ENCODE measurements around the gene TMEM140.
A peak's percentile ranks its signal among the peaks of the same experiment; 100 is the strongest.
"Not testable (repeated sequence)": the region's sequence is repeated elsewhere in the genome, so short reads cannot be mapped to it uniquely, and the experiment has no call there.

TMEM140 gene

GRCh38 chr7:135147899-135148721 is at the start of gene TMEM140:
TSS of gene TMEM140 (plus strand) at chr7:135148072. CDS start at chr7:135164442, 16,370 bp downstream.
- Mint-ChIP-seq H3K4me1 (ENCODE audit: low read depth) (peaks cover 57% of the 10 kb centered on the region), H3K36me3 (ENCODE audit: low read depth) (peaks cover 33% of the 10 kb centered on the region), H3K9me3 (peaks cover 5% of the 10 kb centered on the region), H3K27me3 (ENCODE audit: low read depth) (no peaks in the 10 kb centered on the region), H3K27ac (peak within 1 kb of the TSS; percentile 92), H3K4me3 (peak within 1 kb of the TSS; percentile 84)

GRCh38 chr7:135098391-135098790 is 49.5 kb upstream of the TMEM140 start:
- no peaks in the 10 kb centered on the region for H3K27me3 Mint-ChIP-seq (ENCODE audit: low read depth)
- no peaks in the 10 kb centered on the region for H3K9me3 Mint-ChIP-seq
- H3K4me1 Mint-ChIP-seq (ENCODE audit: low read depth): no peaks in the 10 kb centered on the region
- no peaks in the 10 kb centered on the region for H3K36me3 Mint-ChIP-seq (ENCODE audit: low read depth)
- H3K4me3 Mint-ChIP-seq: no peak overlapping the region
- no peak overlapping the region for H3K27ac Mint-ChIP-seq

- H3K9me3 Mint-ChIP-seq: peaks cover 2% of the 10 kb centered on the region
Measured at GRCh38 chr7:135100856-135101255, 47.0 kb upstream of the TMEM140 start.

GRCh38 chr7:135102372-135102771 is 45.5 kb upstream of the TMEM140 start:
- Mint-ChIP-seq H3K27ac (no peak overlapping the region), H3K36me3 (ENCODE audit: low read depth) (no peaks in the 10 kb centered on the region), H3K4me3 (no peak overlapping the region), H3K27me3 (ENCODE audit: low read depth) (peaks cover 4% of the 10 kb centered on the region), H3K4me1 (ENCODE audit: low read depth) (no peaks in the 10 kb centered on the region), H3K9me3 (peaks cover 6% of the 10 kb centered on the region)

More at GRCh38 chr7:135100856-135101255, 47.0 kb upstream of the TMEM140 start:
- Mint-ChIP-seq H3K36me3 (ENCODE audit: low read depth) (no peaks in the 10 kb centered on the region), H3K4me1 (ENCODE audit: low read depth) (no peaks in the 10 kb centered on the region), H3K27me3 (ENCODE audit: low read depth) (no peaks in the 10 kb centered on the region), H3K27ac (no peak overlapping the region), H3K4me3 (no peak overlapping the region)

DNA sequence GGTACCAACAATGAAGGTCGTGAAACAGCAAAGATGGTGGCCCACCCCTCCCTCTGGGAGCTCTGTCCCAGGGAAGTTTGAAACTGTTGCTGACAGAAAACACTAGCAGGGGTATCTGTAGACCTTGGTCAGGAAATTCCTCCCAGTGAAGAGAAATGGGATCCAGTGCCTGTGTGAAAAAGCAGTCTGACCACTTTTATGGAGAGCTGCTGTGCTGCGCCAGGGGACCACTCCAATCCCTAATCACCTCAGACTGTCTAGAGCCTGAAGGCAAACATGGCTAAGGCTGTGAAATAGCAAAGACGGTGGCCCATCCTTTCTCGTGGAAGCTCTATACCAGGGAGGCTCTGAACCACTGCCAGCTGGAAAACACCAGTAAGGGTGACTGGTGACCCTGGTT is 38.3 kb upstream of the TMEM140 start:
- no peaks in the 10 kb centered on the region for H3K4me1 Mint-ChIP-seq (ENCODE audit: low read depth)
- H3K4me3 Mint-ChIP-seq: no peak overlapping the region
- H3K27ac Mint-ChIP-seq: no peak overlapping the region
- peaks cover 6% of the 10 kb centered on the region for H3K27me3 Mint-ChIP-seq (ENCODE audit: low read depth)
- H3K36me3 Mint-ChIP-seq (ENCODE audit: low read depth): no peaks in the 10 kb centered on the region
- peaks cover 6% of the 10 kb centered on the region for H3K9me3 Mint-ChIP-seq

- no peak overlapping the region for H3K4me3 Mint-ChIP-seq
- H3K27me3 Mint-ChIP-seq (ENCODE audit: low read depth): peaks cover 6% of the 10 kb centered on the region
- H3K36me3 Mint-ChIP-seq (ENCODE audit: low read depth): no peaks in the 10 kb centered on the region
- H3K9me3 Mint-ChIP-seq: peaks cover 6% of the 10 kb centered on the region
- no peak overlapping the region for H3K27ac Mint-ChIP-seq
- H3K4me1 Mint-ChIP-seq (ENCODE audit: low read depth): no peaks in the 10 kb centered on the region
Measured at GRCh38 chr7:135109976-135110375, 37.9 kb upstream of the TMEM140 start.

DNA sequence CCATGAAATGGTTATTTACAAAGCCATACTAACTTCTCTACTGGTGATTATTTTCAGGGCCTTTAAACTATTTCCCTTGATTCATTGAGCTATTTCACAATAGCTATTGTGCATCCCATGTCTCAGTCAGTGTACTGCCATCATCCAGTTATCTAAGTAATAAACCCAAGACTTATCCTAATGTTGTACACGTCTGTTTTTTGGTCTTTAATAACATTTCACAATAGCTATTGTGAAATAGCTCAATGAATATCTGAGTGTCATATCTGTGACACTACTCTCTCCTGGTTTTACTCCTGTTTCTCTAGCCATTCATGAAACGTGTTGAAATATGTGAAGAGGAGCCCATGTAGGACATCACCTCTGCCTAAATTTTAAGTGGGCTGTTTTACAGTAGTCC is 36.5 kb upstream of the TMEM140 start:
- peaks cover 6% of the 10 kb centered on the region for H3K27me3 Mint-ChIP-seq (ENCODE audit: low read depth)
- H3K27ac Mint-ChIP-seq: no peak overlapping the region
- no peaks in the 10 kb centered on the region for H3K4me1 Mint-ChIP-seq (ENCODE audit: low read depth)
- no peak overlapping the region for H3K4me3 Mint-ChIP-seq
- no peaks in the 10 kb centered on the region for H3K9me3 Mint-ChIP-seq
- H3K36me3 Mint-ChIP-seq (ENCODE audit: low read depth): no peaks in the 10 kb centered on the region

- H3K4me3 Mint-ChIP-seq: no peak overlapping the region
- H3K27ac Mint-ChIP-seq: no peak overlapping the region
- H3K4me1 Mint-ChIP-seq (ENCODE audit: low read depth): no peaks in the 10 kb centered on the region
- H3K36me3 Mint-ChIP-seq (ENCODE audit: low read depth): no peaks in the 10 kb centered on the region
- peaks cover 7% of the 10 kb centered on the region for H3K9me3 Mint-ChIP-seq
- no peaks in the 10 kb centered on the region for H3K27me3 Mint-ChIP-seq (ENCODE audit: low read depth)
Measured at GRCh38 chr7:135114622-135115021, 33.2 kb upstream of the TMEM140 start.

DNA sequence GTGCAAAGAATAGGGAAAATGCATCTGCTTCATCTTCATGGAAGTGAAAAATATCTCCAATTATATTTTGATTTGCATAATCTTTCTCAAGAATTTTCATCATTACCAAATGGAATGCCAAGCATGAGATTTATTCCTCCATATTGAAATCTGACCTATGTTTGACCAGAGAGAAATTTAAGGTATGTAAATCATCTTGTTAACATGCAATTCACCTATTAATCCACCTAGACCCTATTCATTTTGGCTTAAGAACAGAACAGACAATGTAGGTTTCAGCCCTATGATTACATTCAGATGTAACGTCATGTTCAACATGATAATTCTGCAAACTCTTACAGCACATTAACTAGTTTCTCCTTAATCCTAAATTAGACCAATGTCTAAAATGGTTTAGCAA is 30.8 kb upstream of the TMEM140 start:
- no peak overlapping the region for H3K27ac Mint-ChIP-seq
- H3K9me3 Mint-ChIP-seq: peaks cover 16% of the 10 kb centered on the region
- no peaks in the 10 kb centered on the region for H3K36me3 Mint-ChIP-seq (ENCODE audit: low read depth)
- H3K4me1 Mint-ChIP-seq (ENCODE audit: low read depth): no peaks in the 10 kb centered on the region
- H3K27me3 Mint-ChIP-seq (ENCODE audit: low read depth): no peaks in the 10 kb centered on the region
- no peak overlapping the region for H3K4me3 Mint-ChIP-seq

DNA sequence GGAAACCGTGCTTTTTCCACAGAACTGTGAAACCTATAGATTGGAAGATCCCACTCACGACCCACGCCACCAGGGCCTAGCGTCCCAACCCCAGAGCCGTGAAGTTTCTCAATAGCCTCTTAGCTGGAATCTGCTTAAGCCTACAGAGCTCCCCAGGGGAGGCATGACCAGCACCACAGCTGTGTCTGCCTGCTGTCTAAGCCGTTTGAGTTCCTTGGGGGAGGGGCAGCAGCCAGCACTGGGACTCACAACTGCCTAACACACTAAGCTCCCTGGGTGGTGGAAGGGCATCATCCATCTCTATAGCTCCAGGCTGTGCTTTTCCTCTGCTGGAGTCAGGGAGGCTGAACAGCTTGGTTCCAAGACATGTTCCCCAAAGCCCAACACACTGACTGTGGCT is 26.0 kb upstream of the TMEM140 start:
- no peaks in the 10 kb centered on the region for H3K4me1 Mint-ChIP-seq (ENCODE audit: low read depth)
- H3K27me3 Mint-ChIP-seq (ENCODE audit: low read depth): peaks cover 5% of the 10 kb centered on the region
- H3K4me3 Mint-ChIP-seq: no peak overlapping the region
- H3K36me3 Mint-ChIP-seq (ENCODE audit: low read depth): no peaks in the 10 kb centered on the region
- no peak overlapping the region for H3K27ac Mint-ChIP-seq
- peaks cover 21% of the 10 kb centered on the region for H3K9me3 Mint-ChIP-seq

GRCh38 chr7:135124631-135125030 is 23.2 kb upstream of the TMEM140 start:
- not testable (repeated sequence) for H3K4me1 Mint-ChIP-seq (ENCODE audit: low read depth); H3K4me3 Mint-ChIP-seq; H3K36me3 Mint-ChIP-seq (ENCODE audit: low read depth); H3K27me3 Mint-ChIP-seq (ENCODE audit: low read depth); H3K27ac Mint-ChIP-seq
- peaks cover 14% of the 10 kb centered on the region for H3K9me3 Mint-ChIP-seq

DNA sequence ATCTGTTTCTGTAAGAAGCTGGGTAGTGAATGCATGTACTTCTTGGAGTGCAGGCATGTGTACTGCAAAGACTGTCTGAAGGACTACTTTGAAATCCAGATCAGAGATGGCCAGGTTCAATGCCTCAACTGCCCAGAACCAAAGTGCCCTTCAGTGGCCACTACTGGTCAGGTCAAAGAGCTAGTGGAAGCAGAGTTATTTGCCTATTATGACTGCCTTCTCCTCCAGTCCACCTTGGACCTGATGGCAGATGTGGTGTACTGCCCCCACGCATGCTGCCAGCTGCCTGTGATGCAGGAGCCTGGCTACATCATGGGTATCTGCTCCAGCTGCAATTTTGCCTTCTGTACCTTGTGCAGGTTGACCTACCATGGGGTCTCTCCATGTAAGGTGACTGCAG is 18.9 kb upstream of the TMEM140 start:
- Mint-ChIP-seq H3K9me3 (peaks cover 5% of the 10 kb centered on the region), H3K36me3 (ENCODE audit: low read depth) (peaks cover 2% of the 10 kb centered on the region), H3K4me3 (no peak overlapping the region), H3K27me3 (ENCODE audit: low read depth) (peaks cover 5% of the 10 kb centered on the region), H3K27ac (no peak overlapping the region), H3K4me1 (ENCODE audit: low read depth) (no peaks in the 10 kb centered on the region)

DNA sequence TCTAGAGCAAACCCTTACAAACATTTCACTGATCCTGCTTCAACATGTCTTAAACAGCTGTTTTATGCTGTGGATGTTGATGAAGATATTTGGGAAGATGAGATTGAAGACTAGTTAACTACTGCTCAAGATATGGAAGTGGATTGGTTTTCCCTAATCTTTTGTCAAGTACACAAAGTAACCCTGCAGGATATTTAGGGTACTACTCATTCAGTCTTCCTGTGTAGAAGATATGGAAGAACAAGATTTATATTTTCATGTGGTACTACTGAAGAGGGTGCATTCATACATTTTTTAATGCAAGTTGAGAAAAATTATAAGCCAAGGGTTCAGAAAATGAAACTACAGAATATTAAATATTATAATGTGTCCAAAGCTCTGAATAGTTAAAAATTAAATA is 18.3 kb upstream of the TMEM140 start:
- Mint-ChIP-seq H3K4me3 (no peak overlapping the region), H3K27ac (no peak overlapping the region), H3K36me3 (ENCODE audit: low read depth) (peaks cover 2% of the 10 kb centered on the region), H3K4me1 (ENCODE audit: low read depth) (no peaks in the 10 kb centered on the region), H3K9me3 (peaks cover 3% of the 10 kb centered on the region), H3K27me3 (ENCODE audit: low read depth) (peaks cover 3% of the 10 kb centered on the region)

DNA sequence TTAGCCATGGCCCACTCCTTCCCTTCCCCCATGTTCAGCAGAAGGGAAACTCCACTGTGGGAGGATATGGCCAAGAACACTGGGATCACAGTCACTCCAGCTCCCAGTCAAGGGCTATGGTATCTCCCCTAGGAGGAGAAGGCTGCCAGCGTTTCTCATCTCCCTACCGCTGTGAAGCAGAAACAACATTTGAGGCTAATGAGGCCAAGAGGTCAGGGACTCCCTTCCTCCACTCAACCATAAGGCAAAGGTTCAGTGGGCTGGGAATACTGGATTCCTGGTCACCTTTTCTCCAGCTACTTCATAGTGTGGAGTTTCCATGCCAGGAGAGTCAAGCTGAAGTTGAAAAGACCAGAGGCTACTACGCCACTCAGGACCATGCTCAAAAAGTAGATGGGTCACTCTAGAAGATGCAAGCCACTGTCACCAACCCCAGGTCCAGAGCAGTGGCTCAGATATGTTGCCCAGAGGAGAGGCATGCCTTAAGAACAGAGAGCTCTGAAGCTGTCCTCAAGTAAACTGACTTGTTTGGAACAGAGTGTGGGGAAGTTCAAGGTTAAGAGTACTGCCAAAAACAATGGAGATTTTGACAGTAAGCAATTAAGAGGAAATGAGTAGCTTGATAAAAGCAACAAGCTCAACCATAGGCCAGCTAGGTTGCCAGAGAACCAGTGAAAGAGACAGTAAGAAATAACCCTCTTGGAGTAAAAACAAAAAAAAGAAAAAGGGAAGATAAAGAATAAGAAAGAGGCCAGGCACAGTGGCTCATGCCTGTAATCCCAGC is 3.8 kb upstream of the TMEM140 start:
- H3K4me1 Mint-ChIP-seq (ENCODE audit: low read depth): peaks cover 29% of the 10 kb centered on the region
- peaks cover 12% of the 10 kb centered on the region for H3K9me3 Mint-ChIP-seq
- peaks cover 9% of the 10 kb centered on the region for H3K36me3 Mint-ChIP-seq (ENCODE audit: low read depth)
- H3K4me3 Mint-ChIP-seq: no peak overlapping the region
- H3K27ac Mint-ChIP-seq: no peak overlapping the region
- peaks cover 10% of the 10 kb centered on the region for H3K27me3 Mint-ChIP-seq (ENCODE audit: low read depth)

DNA sequence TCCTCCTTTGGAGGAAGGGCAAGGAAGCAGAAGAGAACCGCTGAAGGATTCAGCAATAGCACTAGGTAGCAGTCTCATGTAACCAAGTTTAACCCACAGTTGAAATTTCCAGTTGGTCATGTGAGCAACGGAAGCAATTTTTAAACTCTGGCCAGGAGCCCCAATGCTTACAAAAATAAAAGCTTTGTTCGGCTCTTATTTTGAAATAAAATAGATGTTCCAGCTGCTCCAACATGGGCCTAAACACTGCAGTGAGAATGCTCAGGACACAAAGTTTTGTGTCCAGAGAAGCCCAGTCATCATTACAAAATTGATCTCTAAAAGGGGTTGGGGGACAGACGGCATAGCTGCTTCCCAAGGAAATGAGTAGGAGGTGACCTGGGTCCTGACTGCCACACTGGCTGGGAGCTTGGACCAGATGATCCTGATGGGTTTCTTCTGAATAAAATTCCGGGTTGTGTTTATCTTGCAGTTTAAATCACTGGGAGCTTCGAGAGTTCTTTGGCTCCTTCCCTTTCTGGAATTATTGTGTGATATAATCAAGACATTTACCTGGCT is 452 bp upstream of the TMEM140 start:
- Mint-ChIP-seq H3K36me3 (ENCODE audit: low read depth) (peaks cover 26% of the 10 kb centered on the region), H3K4me3 (peak overlapping the region; percentile 84), H3K4me1 (ENCODE audit: low read depth) (peaks cover 54% of the 10 kb centered on the region), H3K27me3 (ENCODE audit: low read depth) (no peaks in the 10 kb centered on the region), H3K27ac (peak overlapping the region; percentile 92), H3K9me3 (no peaks in the 10 kb centered on the region)
